Kidney (tissue), 14 donors: ENCODE results near the gene PNLDC1. TPM values are rescaled to one million over a fixed set of nuclear protein-coding genes. Genes with fewer than 3 reads are reported as not detected.
A peak's percentile ranks its signal among the peaks of the same experiment; 100 is the strongest.
"Not testable (repeated sequence)": the region's sequence is repeated elsewhere in the genome, so short reads cannot be mapped to it uniquely, and the experiment has no call there.

ENCODE experiments used
- DNase-seq, 5 donors: peaks; one replicate each; pipeline ENCODE4 v3.0.0-alpha.2; 2013 to 2020
- FAIRE-seq: peaks from 2 replicates; lab custom pipeline; 2012; peaks lifted over from hg19 to GRCh38; lab: Jason Lieb, UNC
- H3K27ac ChIP-seq, 2 donors: one replicate each; pipeline ENCODE4 v1.7.0; 2013; ENCODE audit warnings: low read depth in 2 of 2, low read length in 2 of 2, inconsistent platforms in 1 of 2
- H3K27me3 ChIP-seq: one replicate; pipeline ENCODE4 v1.7.1; 2013; ENCODE audit warnings: low read length, inconsistent platforms; ENCODE audit not compliant: control insufficient read depth, insufficient read depth
- H3K36me3 ChIP-seq, 3 donors: one replicate each; pipeline versions ENCODE4 v1.7.0 to v1.7.1; 2013; ENCODE audit warnings: low read length in 3 of 3, control low read depth in 1 of 3, inconsistent platforms in 1 of 3; ENCODE audit not compliant: insufficient read depth in 3 of 3, control insufficient read depth in 2 of 3
- H3K4me1 ChIP-seq, 3 donors: one replicate each; pipeline versions ENCODE4 v1.7.0 to v1.7.1; 2013; ENCODE audit warnings: low read length in 3 of 3, inconsistent platforms in 1 of 3, low read depth in 1 of 3; ENCODE audit not compliant: control insufficient read depth in 2 of 3, insufficient read depth in 2 of 3
- H3K4me3 ChIP-seq, 3 donors: one replicate each; pipeline versions ENCODE4 v1.7.0 to v1.8.1; 2013; ENCODE audit warnings: low read length in 3 of 3, control low read depth in 1 of 3, inconsistent platforms in 1 of 3
- H3K9ac ChIP-seq, 3 donors: one replicate each; pipeline versions ENCODE4 v1.7.0 to v1.7.1; 2013; ENCODE audit warnings: low read length in 3 of 3, control low read depth in 1 of 3, inconsistent platforms in 1 of 3
- H3K9me3 ChIP-seq, 3 donors: one replicate each; pipeline versions ENCODE4 v1.7.0 to v1.7.1; 2013; ENCODE audit warnings: low read length in 3 of 3, control low read depth in 1 of 3, inconsistent platforms in 1 of 3; ENCODE audit not compliant: control insufficient read depth in 2 of 3, insufficient read depth in 1 of 3
- intact Hi-C: fragments of 100-400 bp; cut with DNase I; formaldehyde crosslinking; loops from one replicate; pipeline ENCODE4 v1.11.1; 2022
- polyA plus RNA-seq: library from polyadenylated mRNA; stranded (reverse); fragments of 350-450 nt; fragmentation: Illumina TruSeq; extraction: RNeasy Lipid Tissue Mini Kit (QIAGEN cat#74804); gene quantifications from one replicate; pipeline ENCODE4 v1.2.3, GENCODE V29; 2014; ENCODE audit warnings: low read depth, low replicate concordance; ENCODE audit not compliant: insufficient read depth
- total RNA-seq: library from RNA; stranded (reverse); fragmentation: NEBNext Ultra II Directional; extraction: Animal tissue kit (Norgen Biotek cat#: 25700); gene quantifications from one replicate; pipeline ENCODE4 v1.2.1, GENCODE V29; 2021
- TF ChIP-seq, protein P1 (sequence below): IDR thresholded peaks from 3 replicates; pipeline ENCODE4 v1.5.1; 2012; ENCODE audit warnings: mild to moderate bottlenecking, moderate library complexity, borderline replicate concordance; ENCODE audit not compliant: insufficient read depth; ENCODE audit errors: extremely low read depth
- donor health status: control.
- donor health status: control.
- donor health status: control.
- donor health status: control.
- donor health status: control.
- donor health status: DM: yes; HTN: yes; CAD: no.
- donor health status: Normal renal cell carcinoma (clear cell type).

PNLDC1 gene
- total and polyA plus RNA-seq, 2 donors from 2014 or later, result 0.34 TPM; not detected in 1

DNA sequence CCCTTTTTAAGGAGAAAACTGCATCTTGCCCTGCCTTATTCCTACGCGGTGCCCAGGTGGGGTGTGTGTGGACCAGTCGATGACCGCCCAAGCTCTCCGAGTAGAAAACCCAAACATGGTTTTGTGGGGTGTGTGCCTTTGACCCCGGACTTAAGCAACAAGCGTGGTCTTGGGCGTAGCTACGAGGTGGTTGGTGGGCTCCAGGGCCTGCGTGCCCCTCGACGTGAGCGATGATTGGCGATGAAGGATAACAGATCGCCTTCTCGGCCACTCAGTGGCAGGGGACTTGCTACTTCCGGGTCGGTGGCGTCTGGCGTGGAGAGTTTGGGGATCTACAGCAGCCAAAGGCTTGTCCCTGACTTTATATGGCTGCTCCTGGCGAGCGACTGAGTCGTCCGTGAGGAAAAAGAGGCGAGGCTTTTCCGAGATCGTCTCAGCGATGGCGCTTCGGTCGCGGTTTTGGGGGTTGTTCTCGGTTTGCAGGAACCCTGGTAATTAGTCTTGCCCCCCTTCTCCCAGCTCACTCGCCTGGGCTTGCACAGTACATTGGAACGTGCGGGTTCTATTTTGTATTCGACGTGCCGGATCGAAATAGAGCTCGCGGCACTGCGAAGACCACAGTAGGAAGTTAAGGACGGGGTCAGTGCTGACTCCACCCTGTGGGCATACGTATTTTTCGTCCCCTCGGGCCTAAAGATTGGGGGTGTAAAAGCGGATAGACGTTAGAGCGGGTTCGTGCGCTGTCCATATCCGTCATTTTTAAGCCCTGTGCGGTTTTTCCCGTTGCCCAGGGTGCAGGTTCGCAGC is 9.7 kb upstream of the PNLDC1 start, which contains the start of gene MRPL18:
TSS of gene MRPL18 (plus strand) at position 319 of the 807 bp plus-strand sequence. CDS start at position 440, 121 bp downstream.
- no peaks in the 10 kb centered on the region for H3K27me3 ChIP-seq
- peak within 1 kb of the TSS; percentile 96 to 99 for H3K27ac ChIP-seq
- TF ChIP-seq, protein P1, sequence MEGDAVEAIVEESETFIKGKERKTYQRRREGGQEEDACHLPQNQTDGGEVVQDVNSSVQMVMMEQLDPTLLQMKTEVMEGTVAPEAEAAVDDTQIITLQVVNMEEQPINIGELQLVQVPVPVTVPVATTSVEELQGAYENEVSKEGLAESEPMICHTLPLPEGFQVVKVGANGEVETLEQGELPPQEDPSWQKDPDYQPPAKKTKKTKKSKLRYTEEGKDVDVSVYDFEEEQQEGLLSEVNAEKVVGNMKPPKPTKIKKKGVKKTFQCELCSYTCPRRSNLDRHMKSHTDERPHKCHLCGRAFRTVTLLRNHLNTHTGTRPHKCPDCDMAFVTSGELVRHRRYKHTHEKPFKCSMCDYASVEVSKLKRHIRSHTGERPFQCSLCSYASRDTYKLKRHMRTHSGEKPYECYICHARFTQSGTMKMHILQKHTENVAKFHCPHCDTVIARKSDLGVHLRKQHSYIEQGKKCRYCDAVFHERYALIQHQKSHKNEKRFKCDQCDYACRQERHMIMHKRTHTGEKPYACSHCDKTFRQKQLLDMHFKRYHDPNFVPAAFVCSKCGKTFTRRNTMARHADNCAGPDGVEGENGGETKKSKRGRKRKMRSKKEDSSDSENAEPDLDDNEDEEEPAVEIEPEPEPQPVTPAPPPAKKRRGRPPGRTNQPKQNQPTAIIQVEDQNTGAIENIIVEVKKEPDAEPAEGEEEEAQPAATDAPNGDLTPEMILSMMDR, result no peak
- FAIRE-seq, result peak; percentile 81
- intact Hi-C loops, result no loop called here
- peak within 1 kb of the TSS; percentile 94 to 100 (median 97) for H3K9ac ChIP-seq
- DNase-seq, result peak; percentile 96 to 99 (median 98)
- peaks cover 5 to 27% (median 6%) of the 10 kb centered on the region in 3 donors for H3K36me3 ChIP-seq
- H3K9me3 ChIP-seq, result no peaks in the 10 kb centered on the region
- H3K4me1 ChIP-seq, result peaks cover 0 to 23% (median 16%) of the 10 kb centered on the region in 3 donors
- H3K4me3 ChIP-seq, result peak within 1 kb of the TSS; percentile 95 to 98 (median 96)

DNA sequence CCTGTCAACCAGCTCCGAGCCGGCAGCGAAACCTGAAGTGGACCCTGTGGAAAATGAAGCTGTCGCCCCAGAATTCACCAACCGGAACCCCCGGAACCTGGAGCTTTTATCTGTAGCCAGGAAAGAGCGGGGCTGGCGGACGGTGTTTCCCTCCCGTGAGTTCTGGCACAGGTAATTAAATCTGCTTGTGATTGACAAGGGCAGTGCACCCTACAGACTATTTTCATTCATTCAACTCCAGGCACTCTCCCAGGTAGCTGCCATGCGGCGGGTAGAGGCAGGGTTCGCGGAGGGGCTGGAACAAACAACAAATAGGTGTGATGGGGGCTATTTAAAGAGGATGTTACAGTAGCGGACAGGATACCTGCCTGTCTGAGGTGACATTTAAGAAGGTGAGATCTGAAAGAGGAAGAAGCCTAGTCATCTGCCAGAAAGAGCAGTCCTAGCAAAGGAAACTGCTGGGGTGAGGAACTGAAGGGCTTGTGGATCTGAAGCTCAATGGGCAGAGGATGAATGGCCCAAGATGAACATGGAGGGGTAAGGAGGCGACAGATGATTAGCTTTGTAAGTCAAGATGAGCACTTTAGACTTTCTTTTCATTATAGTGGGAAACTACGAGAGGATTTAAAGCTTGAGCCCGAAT is 9.0 kb upstream of the PNLDC1 start:
- Histone ChIP-seq H3K27me3 (no peaks in the 10 kb centered on the region), H3K9me3 (no peaks in the 10 kb centered on the region), H3K27ac (peak overlapping the region; percentile 96 to 99), H3K4me1 (peaks cover 0 to 23% (median 16%) of the 10 kb centered on the region in 3 donors), H3K9ac (peak overlapping the region; percentile 88 to 97 (median 88)), H3K36me3 (peaks cover 4 to 21% (median 4%) of the 10 kb centered on the region in 3 donors), H3K4me3 (peak overlapping the region; percentile 95 to 98 (median 96))
- FAIRE-seq (no peak), DNase-seq (peak in 3 of 5 donors; percentile 3 to 74 (median 11))
- TF ChIP-seq, protein P1, result no peak
- intact Hi-C loops, result no loop called here

DNA sequence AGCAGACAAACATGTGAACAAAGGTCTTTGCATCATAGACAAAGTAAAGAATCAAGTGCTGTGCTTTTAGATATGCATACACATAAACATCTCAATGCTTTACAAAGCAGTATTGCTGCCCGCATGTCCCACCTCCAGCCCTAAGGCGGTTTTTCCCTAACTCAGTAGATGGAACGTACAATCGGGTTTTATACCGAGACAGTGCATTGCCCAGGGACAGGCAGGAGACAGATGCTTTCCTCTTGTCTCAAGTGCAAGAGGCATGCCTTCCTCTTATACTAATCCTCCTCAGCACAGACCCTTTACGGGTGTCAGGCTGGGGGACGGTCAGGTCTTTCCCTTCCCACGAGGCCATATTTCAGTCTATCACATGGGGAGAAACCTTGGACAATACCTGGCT is 5.1 kb upstream of the PNLDC1 start:
- H3K27me3 ChIP-seq, intact Hi-C loops, DNase-seq, H3K27ac ChIP-seq, H3K9ac ChIP-seq, H3K4me3 ChIP-seq, FAIRE-seq, H3K9me3 ChIP-seq: not testable (repeated sequence)
- H3K4me1 ChIP-seq, result peaks cover 0 to 14% (median 6%) of the 10 kb centered on the region in 3 donors
- H3K36me3 ChIP-seq, result peaks cover 0 to 30% (median 21%) of the 10 kb centered on the region in 3 donors

DNA sequence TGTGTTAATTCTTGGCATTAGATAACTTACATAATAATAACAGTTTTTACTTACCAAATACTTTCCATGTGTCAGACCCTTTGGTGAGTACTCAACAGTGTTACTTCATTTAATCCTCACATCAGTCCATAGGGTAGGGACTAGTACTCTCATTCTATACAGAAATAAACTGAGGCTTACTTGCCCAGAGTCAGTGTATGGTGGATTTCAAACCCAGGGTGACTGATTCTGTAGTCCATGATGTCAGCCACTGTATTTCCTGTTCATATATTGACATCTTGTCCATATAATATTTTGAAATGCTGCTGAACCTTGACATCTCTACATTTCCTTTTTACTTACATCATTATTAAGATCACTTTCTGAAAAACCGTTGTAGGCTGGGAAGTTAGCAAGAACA is 2.5 kb upstream of the PNLDC1 start:
- H3K27ac ChIP-seq, result no peak overlapping the region
- TF ChIP-seq, protein P1, result no peak
- FAIRE-seq (no peak), DNase-seq (no peak)
- no peak overlapping the region for H3K9ac ChIP-seq
- no peaks in the 10 kb centered on the region for H3K9me3 ChIP-seq
- H3K27me3 ChIP-seq, result no peaks in the 10 kb centered on the region
- intact Hi-C loops, result no loop called here
- no peak overlapping the region for H3K4me3 ChIP-seq
- no peaks in the 10 kb centered on the region for H3K4me1 ChIP-seq
- peaks cover 0 to 22% (median 17%) of the 10 kb centered on the region in 3 donors for H3K36me3 ChIP-seq
